SH-SY5Y (cell line): ENCODE measurements around the gene ALCAM.

Experiments used
- GATA2 ChIP-seq: IDR thresholded peaks from 2 replicates; pipeline ENCODE4 v1.6.1; 2011; ENCODE audit warnings: mild to moderate bottlenecking, low read depth, low read length
- GATA3 ChIP-seq: IDR thresholded peaks from 2 replicates; pipeline ENCODE4 v1.6.1; 2011; ENCODE audit warnings: low read depth, mild to moderate bottlenecking, low read length, moderate library complexity

GRCh38 chr3:105513042-105513441 lies 146.3 kb downstream of the ALCAM start:
- no peak for TF ChIP-seq GATA3
- TF ChIP-seq GATA2, result no peak
